Fibroblast of skin of left quadriceps (primary cell): ENCODE measurements around the gene CLRN2.
"Not testable (repeated sequence)": the region's sequence is repeated elsewhere in the genome, so short reads cannot be mapped to it uniquely, and the experiment has no call there.

Experiments
- DNase-seq, 2 experiments: peaks; one replicate each; pipeline ENCODE4 v3.0.0-alpha.2; 2013; ENCODE audit warnings: low read depth in 2 of 2

Gene CLRN2

GRCh38 chr4:17504081-17504480 is 10.9 kb upstream of the CLRN2 start:
- DNase-seq = no peak

DNA sequence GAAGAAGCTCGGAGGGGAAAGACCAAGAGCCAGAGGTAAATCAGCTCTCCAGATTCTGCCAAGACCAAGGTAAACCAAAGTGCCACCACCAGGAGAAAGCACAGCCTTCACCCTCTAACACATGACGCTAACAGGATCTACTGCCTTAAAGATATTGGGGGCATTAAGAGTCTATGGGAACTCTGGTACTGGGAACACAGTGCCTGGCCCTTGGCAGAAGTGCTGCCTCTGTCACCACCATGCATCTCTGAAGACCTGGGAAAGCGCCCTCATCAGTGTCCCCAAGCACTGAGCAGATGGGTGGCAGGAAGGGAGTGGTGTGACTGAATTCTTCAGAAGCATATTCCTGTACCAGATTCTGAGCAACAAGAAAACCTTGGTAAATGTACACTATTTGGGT is 4.4 kb upstream of the CLRN2 start:
- no peak for DNase-seq

DNA sequence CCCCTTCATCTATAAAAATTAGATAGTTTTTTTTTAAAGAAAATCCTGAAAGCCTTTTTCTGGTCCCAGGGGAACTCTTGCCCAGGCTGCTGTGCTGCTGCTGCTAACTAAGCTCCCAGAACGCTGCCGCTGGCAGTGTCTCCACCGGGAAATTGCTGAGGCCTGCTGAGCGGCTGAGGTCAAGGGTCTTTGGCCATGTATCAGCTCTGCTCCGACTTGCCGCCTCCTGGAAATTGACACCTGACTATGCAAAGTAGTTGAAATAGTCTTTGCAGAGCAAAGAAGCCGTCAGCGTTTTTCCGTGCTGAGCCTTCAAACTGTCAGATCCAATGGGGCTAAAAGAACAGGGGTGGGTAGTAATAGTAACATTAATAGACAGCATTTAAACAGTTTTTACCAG is 3.9 kb upstream of the CLRN2 start:
- DNase-seq = no peak

GRCh38 chr4:17511509-17511949 is 3.4 kb upstream of the CLRN2 start:
- no peak for DNase-seq

DNA sequence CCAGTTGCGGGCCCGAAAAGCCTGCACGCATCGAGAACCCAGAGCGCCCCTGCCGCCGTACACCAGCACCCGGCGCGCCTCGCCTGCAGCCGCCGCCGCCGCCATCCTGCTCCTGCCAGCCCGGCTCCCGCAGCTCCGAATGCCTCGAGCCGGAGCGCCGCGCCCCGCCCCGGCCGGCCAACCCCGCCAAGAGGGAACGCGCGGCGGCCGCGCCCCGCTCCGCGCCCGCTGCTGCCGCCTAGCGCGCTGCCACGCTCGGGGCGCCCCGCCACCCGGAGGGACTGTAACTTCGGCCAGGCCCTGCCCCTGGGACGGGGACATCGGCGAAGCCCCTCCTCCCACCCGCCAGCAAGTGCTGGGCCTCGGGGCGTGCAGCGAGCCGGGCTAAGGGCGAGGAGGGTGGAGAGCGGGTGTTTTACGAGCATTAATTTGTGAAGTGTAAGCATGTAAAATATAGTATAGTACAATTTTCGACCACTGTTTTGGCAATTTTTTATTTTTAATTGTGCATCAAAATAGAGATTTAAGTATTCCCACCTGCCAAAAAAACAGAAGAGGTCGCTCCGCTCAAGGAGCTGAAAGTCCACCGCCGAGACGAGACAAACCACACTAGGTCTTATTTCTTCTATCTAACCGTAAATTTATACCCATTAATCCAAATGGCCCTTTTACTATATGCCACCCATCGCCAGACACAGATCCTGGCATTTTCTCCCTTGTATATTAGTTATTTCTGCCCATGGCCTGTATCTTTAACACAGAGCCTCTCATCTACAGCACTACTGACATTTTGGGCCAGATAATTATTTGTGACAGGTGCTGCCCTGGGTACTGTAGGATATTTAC is 2.8 kb upstream of the CLRN2 start, which contains the start of gene QDPR:
Gene QDPR, minus strand, starts transcription at position 141 of the 846 bp plus-strand sequence. Its CDS starts 36 bp downstream, at position 105.
- peak; percentile 18 to 32 for DNase-seq

- no peak for DNase-seq
Measured at GRCh38 chr4:17512973-17513665, 1.8 kb upstream of the CLRN2 start.

GRCh38 chr4:17515445-17516407 is 761 bp downstream of the CLRN2 start:
- DNase-seq = no peak

GRCh38 chr4:17516980-17517379 is 2.0 kb downstream of the CLRN2 start:
- no peak for DNase-seq

- DNase-seq = no peak
Measured at GRCh38 chr4:17517664-17518063, 2.7 kb downstream of the CLRN2 start.

- no peak for DNase-seq
Measured at GRCh38 chr4:17521595-17521994, 6.6 kb downstream of the CLRN2 start.

DNA sequence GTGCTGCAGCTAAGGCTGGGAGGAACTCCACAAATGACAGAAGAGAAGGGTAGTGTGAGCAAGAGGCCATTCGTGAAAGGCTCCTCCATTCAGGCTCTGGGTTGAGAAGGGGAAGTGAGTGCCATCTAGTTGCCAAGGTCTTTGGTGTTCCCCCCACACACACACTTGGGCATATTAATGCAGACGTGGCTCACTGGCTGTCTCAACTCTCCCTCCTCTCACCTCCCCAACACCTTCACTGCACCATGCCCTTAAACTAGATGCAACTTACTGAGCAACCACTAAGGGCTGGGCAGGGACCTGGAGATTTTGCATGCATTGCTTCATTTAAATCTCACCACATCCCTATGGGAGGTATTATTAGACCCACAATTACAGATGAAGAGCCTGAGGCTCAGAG is 8.7 kb downstream of the CLRN2 start:
- DNase-seq = no peak

DNA sequence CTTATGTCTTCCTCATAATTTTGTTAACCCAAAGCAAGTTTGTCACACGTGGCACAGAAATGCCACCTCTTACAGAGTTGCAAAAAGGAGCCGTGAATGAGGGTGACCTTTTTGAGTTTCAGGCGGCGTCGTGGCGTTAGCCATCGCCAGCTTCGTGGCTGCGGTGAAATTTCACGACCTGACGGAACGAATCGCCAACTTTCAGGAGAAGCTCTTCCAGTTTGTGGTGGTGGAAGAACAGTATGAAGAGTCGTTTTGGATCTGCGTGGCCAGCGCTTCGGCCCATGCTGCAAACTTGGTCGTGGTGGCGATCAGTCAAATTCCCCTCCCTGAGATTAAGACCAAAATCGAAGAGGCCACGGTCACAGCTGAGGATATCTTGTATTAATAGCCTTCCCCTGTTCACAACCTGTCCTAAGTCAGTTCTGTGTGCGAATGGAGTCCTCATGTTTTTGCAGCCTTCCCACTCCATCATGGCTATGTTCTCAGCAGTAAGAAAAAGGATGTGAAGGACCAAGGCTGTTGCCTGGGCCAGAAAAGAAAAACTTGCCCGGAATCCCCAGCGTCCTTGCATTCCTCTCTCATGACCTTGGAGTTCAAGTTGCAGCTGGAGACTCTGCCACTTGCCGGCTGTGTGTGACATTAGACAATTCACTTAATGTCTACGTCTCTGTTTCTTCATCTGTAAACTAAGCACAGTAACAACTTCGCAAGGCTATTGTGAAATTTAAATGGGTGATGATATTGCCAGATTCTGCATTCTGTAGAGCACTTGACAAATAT is 11.9 kb downstream of the CLRN2 start:
- DNase-seq = no peak

DNA sequence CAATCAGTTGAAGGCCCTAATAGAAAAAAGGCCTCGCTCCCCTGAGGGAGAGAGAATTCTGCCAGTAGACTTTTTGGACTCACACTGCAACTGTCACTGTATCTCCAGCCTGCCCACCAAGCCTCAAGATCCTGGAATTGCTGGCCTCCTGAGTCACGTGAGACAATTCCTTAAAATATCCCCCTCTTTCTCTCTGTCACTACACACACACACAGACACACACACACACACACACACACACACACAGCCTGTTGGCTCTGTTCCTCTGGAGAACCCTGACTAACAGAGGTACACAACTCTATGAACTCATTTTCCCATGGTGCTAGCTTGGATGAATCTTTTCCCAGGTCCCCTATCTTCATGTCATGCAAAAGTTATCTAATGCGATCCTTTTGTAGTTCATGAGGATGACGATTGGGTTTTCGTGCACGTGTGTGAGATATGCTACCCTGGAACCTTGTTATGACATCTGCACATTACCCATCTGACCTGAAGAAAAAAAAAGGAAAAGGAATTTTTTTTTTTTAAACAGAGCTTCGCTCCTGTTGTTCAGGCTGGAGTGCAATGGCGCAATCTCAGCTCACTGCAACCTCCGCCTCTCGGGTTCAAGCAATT is 13.7 kb downstream of the CLRN2 start:
- DNase-seq = no peak

DNA sequence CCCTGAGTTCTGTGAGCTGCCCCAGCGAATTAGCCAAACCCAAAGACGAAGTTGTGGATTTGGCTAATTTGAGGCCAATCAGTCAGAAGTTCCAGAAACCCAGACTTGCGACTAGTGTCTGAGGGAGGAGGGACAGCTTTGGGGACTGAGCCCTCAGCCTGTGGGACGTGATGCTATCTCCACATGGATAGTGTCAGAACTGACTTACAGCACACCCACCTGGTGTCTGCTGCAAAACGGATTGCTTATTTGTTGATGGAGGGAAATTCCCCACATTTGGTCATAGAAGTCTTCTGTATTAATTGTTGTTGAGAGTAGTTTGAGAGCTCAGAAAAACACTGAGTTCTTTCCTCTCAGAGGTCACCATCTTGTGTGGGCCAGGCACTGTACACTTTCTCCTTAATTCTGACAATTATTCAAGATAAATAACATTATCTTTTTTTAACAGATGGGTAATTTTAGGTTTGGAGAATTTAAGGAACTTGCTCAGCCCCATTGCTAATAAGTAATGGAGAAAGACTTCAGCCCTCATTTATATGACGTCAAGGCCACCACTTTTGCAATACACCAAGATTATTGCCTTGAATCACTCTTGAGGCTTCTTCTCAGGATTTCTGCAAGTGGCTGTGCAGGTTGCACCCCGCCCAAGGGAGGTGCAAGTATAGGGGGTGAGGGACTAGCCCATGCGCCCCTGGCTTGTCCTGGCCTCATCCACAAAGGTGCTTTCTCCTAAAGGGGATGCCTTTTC is 16.7 kb downstream of the CLRN2 start:
- DNase-seq = no peak

- DNase-seq = no peak
Measured at GRCh38 chr4:17534705-17535104, 19.7 kb downstream of the CLRN2 start.

GRCh38 chr4:17535242-17535641 is 20.3 kb downstream of the CLRN2 start:
- DNase-seq = no peak

- DNase-seq = no peak
Measured at GRCh38 chr4:17535906-17536305, 20.9 kb downstream of the CLRN2 start.

- DNase-seq = not testable (repeated sequence)
Measured at GRCh38 chr4:17537060-17537459, 22.1 kb downstream of the CLRN2 start.

DNA sequence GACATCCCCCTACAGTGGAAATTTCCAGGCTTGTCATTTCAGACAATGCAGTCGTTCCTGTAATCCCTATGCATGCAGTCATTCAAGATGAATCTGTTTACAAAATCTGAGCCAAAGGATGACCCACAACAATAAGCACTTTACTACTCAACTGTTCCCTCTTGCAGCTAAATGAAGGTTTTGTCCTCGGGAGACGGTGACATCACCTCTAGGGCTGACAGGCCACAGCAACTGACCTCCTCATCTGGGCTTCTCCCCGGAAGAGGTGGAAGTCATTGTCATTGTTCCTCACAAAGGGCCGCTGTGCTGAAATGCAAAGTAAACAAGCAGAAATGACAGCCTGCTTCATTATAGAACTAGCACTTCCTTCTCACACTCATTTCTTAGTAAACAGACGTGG is 29.2 kb downstream of the CLRN2 start:
- no peak for DNase-seq

GRCh38 chr4:17544831-17545234 is 29.9 kb downstream of the CLRN2 start:
- DNase-seq = no peak
